BLaER1 (cell line): ENCODE measurements around the gene INPP5A.
"Not testable (repeated sequence)": the region's sequence is repeated elsewhere in the genome, so short reads cannot be mapped to it uniquely, and the experiment has no call there.

Experiments
- H3K27ac ChIP-seq: shearing (Covaris generic); formaldehyde crosslinking; 2 replicates; pipeline ENCODE4 v1.8.1; 2022
- H3K27me3 ChIP-seq: shearing (Covaris generic); formaldehyde crosslinking; 2 replicates; pipeline ENCODE4 v1.8.1; 2022
- H3K36me3 ChIP-seq: shearing (Covaris generic); formaldehyde crosslinking; 2 replicates; pipeline ENCODE4 v1.8.1; 2022
- H3K4me1 ChIP-seq: shearing (Covaris generic); formaldehyde crosslinking; 2 replicates; pipeline ENCODE4 v1.8.1; 2022
- H3K4me2 ChIP-seq: shearing (Covaris generic); formaldehyde crosslinking; 2 replicates; pipeline ENCODE4 v1.8.1; 2022
- H3K4me3 ChIP-seq: shearing (Covaris generic); formaldehyde crosslinking; 2 replicates; pipeline ENCODE4 v1.8.1; 2022
- H3K9ac ChIP-seq: shearing (Covaris generic); formaldehyde crosslinking; 2 replicates; pipeline ENCODE4 v1.8.1; 2022
- H3K9me3 ChIP-seq: shearing (Covaris generic); formaldehyde crosslinking; 2 replicates; pipeline ENCODE4 v1.8.1; 2022
- H4K20me1 ChIP-seq: shearing (Covaris generic); formaldehyde crosslinking; 2 replicates; pipeline ENCODE4 v1.8.1; 2022
- Cebpa-rat ChIP-seq: shearing (Covaris generic); IDR thresholded peaks from 2 replicates; pipeline ENCODE4 v1.8.1; 2022

Gene INPP5A

DNA sequence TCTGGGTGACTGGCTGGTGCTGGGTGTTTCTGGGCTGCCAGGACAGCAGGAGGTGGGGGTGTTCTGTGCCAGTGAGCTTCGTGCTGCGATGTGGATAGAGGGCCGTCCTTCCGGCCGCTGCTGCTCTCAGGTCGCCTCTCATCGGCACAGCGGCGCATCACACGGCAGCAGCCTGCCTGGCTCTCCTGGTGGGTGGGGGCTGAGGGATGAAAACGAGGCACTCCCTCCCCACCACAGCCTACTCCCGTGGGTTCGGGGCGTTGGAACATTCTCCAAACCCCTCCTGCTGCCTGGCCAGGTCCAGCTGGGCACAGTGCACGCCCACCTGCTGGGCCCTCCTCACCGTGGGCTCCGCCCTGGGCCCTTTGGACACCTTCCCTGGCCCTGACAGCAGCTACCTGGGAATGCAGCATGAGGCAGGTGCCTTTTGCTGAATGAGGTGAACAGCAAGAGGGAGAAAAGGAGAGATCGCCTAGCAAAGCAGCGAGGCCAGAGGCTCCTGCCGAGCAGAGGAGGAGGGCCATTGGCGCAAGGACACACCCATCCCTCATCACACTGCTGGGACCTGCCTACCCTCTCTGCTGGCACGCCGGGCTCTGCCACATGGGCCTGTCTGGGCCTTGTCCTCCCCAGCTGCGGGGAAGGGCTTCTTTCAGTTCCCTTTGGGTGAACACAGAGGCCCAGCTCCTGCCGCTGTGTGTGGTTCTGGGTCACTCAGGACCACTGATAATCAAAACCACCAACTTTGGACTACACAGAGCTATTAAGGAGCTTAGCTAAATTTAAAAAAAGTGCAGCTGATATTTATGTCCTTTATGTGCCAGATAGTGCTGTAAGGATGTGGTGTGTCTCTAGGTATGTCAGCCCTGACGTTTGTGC, 33.4 kb downstream of the INPP5A start:
- Histone ChIP-seq H3K36me3 (no peaks in the 10 kb centered on the region), H3K27me3 (no peaks in the 10 kb centered on the region), H3K9ac (no peak overlapping the region; the same call in 1 of the 2 replicates), H3K27ac (peak overlapping the region; percentile 50; the same call in 1 of the 2 replicates), H3K4me2 (peak overlapping the region; percentile 85), H3K9me3 (no peaks in the 10 kb centered on the region), H3K4me3 (no peak overlapping the region), H3K4me1 (peaks cover 70% of the 10 kb centered on the region), H4K20me1 (peaks cover 95% of the 10 kb centered on the region)
- TF ChIP-seq Cebpa-rat, result no peak

DNA sequence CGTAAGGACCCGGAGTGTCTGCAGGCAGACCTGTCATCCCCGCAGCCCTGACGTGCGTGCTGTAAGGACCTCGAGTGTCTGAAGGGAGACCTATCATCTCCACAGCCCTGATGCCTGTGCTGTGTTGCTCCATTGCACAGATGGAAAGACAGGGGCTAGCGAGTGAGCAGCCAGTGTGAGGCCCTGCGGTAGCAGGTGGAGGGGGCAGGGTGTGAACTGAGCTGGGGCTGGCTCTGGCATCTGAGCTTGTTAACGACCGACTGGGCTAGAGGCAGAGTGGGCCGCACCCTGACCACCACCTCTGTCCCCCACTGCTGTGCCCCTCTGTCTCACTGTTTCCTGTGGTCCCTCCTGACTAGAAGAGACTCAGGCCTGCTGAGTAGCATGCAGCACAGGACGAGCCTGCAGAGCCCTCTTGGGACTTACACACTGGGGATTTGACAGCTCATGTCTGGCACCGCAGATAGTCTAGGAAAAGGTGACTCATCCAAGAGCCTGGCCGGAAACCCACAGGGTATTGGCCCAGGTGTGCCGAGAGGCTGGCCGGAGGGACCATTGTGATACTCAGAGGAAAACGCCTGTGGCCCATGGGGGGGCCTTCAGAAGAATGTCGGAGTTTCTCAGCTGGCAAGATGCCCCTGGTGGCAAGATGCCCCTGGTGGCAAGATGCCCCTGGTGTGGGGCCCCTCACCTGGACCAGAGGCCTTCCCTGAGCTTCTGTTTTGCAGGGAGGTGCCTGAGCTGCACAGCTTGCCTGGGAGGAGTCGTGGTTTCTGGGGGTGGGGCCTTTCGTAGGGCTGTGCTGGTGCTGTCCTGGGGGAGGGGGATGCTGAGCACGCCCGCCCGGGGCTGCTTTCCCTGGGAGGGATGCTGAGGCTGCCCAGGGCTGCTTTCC, 34.3 kb downstream of the INPP5A start:
- H4K20me1 ChIP-seq, result peaks cover 95% of the 10 kb centered on the region
- no peaks in the 10 kb centered on the region for H3K36me3 ChIP-seq
- peaks cover 74% of the 10 kb centered on the region for H3K4me1 ChIP-seq
- H3K9ac ChIP-seq, result no peak overlapping the region; the same call in 1 of the 2 replicates
- H3K4me3 ChIP-seq, result 0 out of 2 replicates have a peak overlapping the region, but pooled peaks have one; percentile 4
- peak overlapping the region; percentile 55 for H3K27ac ChIP-seq
- H3K27me3 ChIP-seq, result no peaks in the 10 kb centered on the region
- TF ChIP-seq Cebpa-rat, result no peak
- H3K4me2 ChIP-seq, result peak overlapping the region; percentile 85
- H3K9me3 ChIP-seq, result no peaks in the 10 kb centered on the region

DNA sequence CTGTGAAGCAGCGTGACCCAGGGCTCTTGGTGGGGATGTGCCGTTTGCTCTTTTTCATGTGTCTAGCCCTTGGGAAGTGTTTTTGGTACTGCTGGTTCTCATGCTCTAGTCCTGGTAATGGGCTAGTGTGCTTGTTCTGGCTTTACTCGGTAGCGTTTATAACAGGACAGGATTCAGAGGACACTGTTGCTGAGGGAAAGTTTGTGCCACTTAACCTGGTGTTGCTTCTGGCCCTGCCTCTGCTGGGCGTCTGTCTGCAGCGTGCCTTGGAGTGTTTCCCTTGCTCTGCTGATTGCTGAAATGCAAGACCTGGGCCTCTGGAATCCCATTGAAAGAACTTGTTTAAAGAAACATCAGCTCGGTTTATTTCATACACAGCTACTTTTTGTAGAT, 35.0 kb downstream of the INPP5A start:
- Histone ChIP-seq H3K4me1 (peaks cover 75% of the 10 kb centered on the region), H3K4me2 (peak overlapping the region; percentile 85), H4K20me1 (peaks cover 95% of the 10 kb centered on the region), H3K36me3 (no peaks in the 10 kb centered on the region), H3K9ac (no peak overlapping the region), H3K27me3 (no peaks in the 10 kb centered on the region), H3K27ac (peak overlapping the region; percentile 55), H3K9me3 (no peaks in the 10 kb centered on the region), H3K4me3 (0 out of 2 replicates have a peak overlapping the region, but pooled peaks have one; percentile 4)
- TF ChIP-seq Cebpa-rat, result no peak

DNA sequence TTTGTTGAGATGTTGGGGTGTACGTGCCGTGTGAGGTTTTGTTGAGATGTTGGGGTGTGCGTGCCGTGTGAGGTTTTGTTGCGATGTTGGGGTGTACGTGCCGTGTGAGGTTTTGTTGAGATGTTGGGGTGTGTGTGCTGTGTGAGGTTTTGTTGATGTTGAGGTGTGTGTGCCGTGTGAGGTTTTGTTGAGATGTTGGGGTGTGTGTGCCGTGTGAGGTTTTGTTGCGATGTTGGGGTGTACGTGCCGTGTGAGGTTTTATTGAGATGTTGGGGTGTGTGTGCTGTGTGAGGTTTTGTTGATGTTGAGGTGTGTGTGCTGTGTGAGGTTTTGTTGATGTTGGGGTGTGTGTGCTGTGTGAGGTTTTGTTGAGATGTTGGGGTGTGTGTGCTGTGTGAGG, 35.4 kb downstream of the INPP5A start:
- H3K27me3 ChIP-seq, H3K36me3 ChIP-seq, H3K9ac ChIP-seq, H3K4me3 ChIP-seq, H3K9me3 ChIP-seq: not testable (repeated sequence)
- Histone ChIP-seq H3K4me1 (peaks cover 79% of the 10 kb centered on the region), H3K4me2 (peak overlapping the region; percentile 85), H4K20me1 (peaks cover 95% of the 10 kb centered on the region), H3K27ac (peak overlapping the region; percentile 55)

DNA sequence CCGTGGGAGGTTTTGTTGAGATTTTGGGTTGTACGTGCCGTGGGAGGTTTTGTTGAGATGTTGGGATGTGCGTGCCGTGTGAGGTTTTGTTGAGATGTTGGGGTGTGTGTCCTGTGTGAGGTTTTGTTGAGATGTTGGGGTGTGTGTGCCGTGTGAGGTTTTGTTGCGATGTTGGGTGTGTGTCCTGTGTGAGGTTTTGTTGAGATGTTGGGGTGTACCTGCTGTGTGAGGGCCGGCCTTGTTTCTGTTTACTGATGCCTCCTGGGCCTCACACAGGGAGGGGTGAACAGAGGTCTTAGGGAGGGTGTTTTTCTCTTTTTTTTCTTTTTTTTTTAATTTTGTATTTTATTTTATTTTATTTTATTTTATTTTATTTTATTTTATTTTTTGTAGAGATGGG, 36.7 kb downstream of the INPP5A start:
- no peaks in the 10 kb centered on the region for H3K36me3 ChIP-seq
- peak overlapping the region; percentile 38; the same call in 1 of the 2 replicates for H3K4me3 ChIP-seq
- H3K4me1 ChIP-seq, result peaks cover 92% of the 10 kb centered on the region
- no peaks in the 10 kb centered on the region for H3K27me3 ChIP-seq
- H3K9me3 ChIP-seq, result no peaks in the 10 kb centered on the region
- H3K27ac ChIP-seq, result 0 out of 2 replicates have a peak overlapping the region, but pooled peaks have one; percentile 5
- peaks cover 95% of the 10 kb centered on the region for H4K20me1 ChIP-seq
- no peak for TF ChIP-seq Cebpa-rat
- H3K9ac ChIP-seq, result no peak overlapping the region
- H3K4me2 ChIP-seq, result peak overlapping the region; percentile 95

DNA sequence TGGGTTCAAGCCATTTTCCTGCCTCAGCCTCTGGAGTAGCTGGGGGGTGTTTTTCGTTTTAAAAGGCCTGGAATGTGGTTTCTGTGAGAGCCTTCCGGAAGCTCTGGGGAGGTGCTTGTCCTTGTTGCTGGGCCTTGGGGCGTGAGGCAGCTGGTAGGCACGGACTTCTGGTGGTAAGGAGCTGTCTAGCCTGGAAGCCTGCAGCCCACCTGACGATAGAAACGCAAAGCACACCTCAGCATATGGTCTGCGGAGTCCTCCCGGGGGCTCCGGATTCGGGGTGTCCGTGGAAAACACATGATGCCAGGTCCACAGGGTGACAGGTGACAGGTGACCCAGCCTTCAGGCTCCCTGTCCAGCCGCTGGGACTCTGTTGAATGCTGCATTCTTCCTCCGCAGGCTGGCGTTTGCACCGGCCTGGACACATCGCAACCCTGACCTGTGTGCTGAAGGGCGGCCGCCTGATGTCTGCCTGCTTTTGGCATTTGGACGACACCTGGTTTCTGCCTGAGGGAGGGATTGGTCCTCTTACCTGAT, 37.3 kb downstream of the INPP5A start:
- no peaks in the 10 kb centered on the region for H3K9me3 ChIP-seq
- H3K27ac ChIP-seq, result peak overlapping the region; percentile 5; the same call in 1 of the 2 replicates
- no peaks in the 10 kb centered on the region for H3K27me3 ChIP-seq
- H3K9ac ChIP-seq, result peak overlapping the region; percentile 59; the same call in 1 of the 2 replicates
- no peak for TF ChIP-seq Cebpa-rat
- H3K4me1 ChIP-seq, result peaks cover 98% of the 10 kb centered on the region
- H3K4me2 ChIP-seq, result peak overlapping the region; percentile 95
- no peaks in the 10 kb centered on the region for H3K36me3 ChIP-seq
- peaks cover 95% of the 10 kb centered on the region for H4K20me1 ChIP-seq
- H3K4me3 ChIP-seq, result peak overlapping the region; percentile 38

- peak overlapping the region; percentile 59 for H3K9ac ChIP-seq
- H3K36me3 ChIP-seq, result no peaks in the 10 kb centered on the region
- no peak for TF ChIP-seq Cebpa-rat
- peak overlapping the region; percentile 95 for H3K4me2 ChIP-seq
- H4K20me1 ChIP-seq, result peaks cover 93% of the 10 kb centered on the region
- H3K4me3 ChIP-seq, result peak overlapping the region; percentile 38
- no peaks in the 10 kb centered on the region for H3K27me3 ChIP-seq
- H3K9me3 ChIP-seq, result no peaks in the 10 kb centered on the region
- H3K27ac ChIP-seq, result peak overlapping the region; percentile 59; the same call in 1 of the 2 replicates
- H3K4me1 ChIP-seq, result peaks cover 98% of the 10 kb centered on the region
Observed at GRCh38 chr10:132575320-132576201, 38.0 kb downstream of the INPP5A start.

DNA sequence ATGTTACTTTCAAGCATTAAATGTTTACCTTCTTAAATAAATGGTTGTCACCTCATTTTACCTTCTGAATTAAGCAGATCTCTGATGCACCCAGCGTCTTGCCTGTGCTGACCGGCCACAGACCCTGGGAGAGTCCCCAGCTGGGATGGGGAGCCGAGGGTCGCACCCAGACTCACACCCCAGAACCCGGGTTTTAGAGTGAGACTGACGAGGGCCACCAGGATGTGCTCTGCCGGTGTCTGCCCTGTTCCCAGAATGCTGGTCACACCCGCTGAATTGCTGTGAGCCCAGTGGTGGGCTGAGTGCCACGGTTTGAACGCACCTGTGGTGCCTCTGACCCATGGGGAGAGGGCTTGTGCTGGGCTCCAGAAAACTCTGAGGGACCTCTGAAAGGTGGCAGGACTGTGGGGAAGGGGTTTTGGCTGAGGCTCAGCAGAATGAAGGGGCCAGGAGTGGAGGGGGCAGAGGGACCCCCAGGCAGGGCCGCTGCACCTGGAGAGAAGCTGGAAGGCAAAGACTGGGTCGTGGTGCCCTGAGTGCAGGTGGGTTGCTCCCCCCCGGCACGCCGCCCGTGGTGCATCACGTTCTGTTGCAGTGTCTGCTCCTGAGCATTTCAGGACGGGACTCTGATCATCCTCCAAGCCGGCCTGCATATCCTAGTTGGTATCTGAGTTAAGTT, 39.2 kb downstream of the INPP5A start:
- Histone ChIP-seq H3K9ac (0 out of 2 replicates have a peak overlapping the region, but pooled peaks have one; percentile 4), H3K4me3 (no peak overlapping the region), H4K20me1 (peaks cover 80% of the 10 kb centered on the region), H3K4me1 (peaks cover 86% of the 10 kb centered on the region), H3K36me3 (peaks cover 9% of the 10 kb centered on the region; the same call in 1 of the 2 replicates), H3K9me3 (peaks cover 11% of the 10 kb centered on the region), H3K27me3 (no peaks in the 10 kb centered on the region), H3K27ac (no peak overlapping the region), H3K4me2 (peak overlapping the region; percentile 95)
- TF ChIP-seq Cebpa-rat, result no peak
